Activated CD4-positive, CD25-positive, alpha-beta regulatory T cell treated with anti-CD3 and anti-CD28 coated beads, Interleukin-2, amount 50 U/mL, for 16 hours (primary cell): ENCODE results near the gene SETD7.
"Not testable (repeated sequence)": the region's sequence is repeated elsewhere in the genome, so short reads cannot be mapped to it uniquely, and the experiment has no call there.

Experiments used
- DNase-seq: peaks from one replicate; pipeline ENCODE4 v3.0.0-alpha.2; 2020; ENCODE audit warnings: low read depth, low spot score

Gene SETD7

DNA sequence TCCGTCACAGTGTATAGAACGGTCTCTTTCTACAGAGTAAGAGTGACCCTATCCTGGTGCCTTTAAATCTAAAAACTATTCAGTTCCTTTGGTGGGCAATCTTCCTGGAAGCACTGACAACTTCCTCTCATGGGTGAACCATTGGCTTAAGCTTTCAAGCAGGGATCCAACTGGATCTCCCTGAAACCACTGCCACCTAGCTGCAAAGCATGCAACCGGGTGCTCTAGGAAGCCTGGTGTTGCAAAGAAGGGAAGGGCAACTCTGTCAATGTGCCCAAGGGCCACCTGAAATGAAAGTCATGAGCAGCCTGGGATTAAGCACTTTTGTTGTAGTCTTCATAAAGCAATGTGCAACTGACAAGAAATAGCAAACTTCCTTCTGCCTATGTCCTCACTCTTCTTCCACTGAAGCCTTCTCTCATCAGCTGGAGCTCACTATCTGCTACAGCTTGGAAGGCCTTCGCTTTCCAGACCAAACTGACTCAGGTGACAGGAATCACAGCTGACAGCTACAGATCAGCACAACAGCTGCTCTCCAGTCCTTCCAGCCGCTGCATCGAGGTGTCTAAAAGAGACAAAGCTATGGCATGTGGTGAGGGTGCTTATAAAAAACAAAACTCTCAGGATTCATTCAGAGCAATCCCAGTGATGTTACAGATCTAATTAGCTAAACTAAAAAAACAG, 46.1 kb downstream of the SETD7 start:
- DNase-seq, result no peak

DNA sequence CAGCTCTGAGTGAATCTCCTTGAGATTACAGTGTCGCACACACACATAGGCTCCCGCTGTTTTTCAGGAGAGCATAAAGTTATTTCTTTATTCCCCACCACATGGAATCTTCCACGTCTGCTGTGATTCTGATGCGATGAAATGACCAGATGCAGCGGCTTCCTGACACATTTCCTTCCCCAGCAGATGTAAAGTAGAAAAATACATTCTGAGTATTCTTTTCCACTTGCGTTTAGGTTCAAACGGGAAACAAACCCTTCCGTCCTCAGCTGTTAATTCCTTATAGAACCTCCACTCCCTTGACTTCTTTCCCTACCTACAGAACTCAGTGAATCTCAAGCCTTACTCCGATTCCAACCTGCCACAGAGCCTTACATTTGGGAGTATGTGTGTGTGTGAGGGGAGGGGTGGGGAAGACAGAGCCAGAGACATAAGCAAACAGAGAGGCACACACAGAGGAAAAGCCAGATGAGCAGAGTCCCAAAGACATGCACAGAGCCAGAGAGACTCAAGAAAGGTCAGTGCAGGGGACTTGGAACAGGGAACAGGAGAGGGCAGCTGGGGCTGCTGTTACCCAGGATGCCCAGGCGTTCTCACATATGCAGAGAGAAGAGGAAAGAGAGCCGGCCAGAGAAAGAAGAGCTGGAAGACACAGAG, 47.3 kb downstream of the SETD7 start:
- no peak for DNase-seq

DNA sequence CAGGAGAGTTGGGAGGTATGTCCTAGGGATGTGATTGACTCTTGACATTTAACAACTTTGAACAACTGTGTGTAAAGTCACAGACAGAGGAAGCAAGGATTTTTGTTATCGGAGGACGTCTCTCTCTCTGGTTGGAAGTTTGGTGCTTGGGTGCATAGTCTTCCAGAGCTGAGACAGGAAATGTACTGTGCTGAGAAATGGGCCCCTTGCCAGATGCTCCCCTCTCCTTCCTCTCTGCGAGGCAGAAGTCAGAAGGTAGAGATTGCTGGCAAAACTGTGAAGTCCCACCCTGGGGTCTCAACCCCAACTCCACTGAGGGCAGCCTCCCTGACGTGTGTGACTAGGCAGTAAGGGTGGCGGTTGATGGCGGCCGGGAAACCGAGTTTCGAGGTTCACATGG, 49.2 kb downstream of the SETD7 start:
- no peak for DNase-seq

DNA sequence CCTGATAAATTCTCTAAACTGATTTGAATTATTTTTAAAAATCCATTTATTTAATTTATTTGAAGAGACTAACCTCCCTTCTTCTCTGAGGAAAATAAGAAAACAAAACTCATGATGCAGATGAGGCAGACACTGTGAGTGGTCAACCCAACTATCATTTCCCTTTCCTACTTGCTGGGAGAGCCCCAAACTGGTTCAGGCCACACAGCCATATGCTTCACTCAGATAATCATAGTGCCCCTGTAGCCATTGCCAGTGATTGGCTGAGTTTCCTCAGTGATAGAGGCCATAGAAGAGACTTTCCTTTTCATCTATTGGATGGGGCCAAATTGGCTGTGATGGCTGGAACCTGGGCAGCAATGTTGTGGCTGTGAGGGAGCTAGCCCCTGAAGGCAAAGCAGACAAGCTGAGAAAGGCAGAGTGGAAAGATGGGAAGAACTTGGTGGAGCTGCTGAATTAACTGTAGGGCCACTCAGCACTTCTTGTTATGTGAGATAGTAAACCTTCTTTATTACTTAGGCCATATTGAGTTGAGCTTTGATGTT, 52.3 kb downstream of the SETD7 start:
- DNase-seq, result no peak

DNA sequence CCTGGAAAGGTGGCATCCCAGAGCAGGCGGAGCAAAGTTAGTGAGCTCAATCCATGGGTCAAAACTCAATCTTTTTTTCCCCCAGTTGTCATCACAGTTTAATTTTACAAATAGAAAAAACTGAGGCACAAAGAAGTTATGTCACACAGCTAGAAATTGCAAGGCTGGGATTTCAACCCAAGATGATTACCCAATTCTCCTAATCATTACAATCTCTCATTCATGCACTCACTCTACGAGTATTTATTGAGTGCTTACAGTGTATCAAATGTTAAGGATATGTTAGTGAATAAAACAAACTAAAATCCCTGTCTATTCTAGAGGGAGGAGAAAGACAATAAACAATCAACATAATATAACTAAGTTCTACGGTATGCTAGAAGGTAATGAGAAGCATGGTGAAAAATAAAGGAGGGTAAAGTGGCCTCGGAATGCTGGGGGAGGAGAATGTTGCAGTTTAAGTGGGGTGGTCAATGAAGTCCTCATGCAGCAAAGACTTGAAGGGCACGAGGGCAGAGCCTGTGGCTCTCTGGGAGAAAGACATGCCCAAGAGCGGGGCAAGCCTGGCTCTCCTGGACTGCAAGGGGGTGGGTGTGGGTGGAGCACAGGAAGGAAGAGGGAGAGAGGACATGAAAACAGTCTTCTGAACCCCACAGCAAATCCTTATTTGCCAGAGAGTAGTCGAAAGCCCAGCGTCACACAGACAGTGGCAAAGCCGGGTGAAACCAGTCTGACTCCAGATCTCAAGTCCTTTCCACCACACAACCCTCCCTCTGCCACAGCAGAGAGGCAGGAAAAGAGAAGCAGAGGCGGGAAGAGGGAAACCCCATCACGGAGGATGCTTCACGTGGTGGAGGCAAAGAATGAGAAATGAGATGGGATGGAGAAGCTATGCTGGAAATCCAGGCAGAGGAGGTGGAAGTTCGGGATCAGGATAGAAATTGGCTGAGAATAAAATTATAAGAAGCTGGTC, 53.8 kb downstream of the SETD7 start:
- DNase-seq, result no peak

DNA sequence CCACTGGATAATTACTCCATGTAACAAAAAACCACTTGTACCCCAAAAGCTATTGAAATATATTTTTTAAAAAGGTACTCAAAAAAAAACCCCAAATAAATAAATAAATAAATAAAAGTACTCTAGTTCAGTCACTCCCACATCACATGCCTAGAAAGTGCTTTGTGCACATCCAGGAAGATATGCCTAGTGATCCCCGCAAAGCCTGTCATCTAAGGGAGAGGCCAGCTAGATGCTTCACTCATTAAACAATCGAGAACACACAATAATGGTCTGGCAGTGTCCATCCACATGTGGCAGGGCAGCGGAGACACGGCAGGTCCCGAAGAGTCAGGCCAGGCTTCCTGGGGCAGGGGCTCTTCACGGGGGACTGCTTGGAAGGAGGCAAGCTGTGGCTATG, 54.5 kb downstream of the SETD7 start:
- DNase-seq, result no peak

DNA sequence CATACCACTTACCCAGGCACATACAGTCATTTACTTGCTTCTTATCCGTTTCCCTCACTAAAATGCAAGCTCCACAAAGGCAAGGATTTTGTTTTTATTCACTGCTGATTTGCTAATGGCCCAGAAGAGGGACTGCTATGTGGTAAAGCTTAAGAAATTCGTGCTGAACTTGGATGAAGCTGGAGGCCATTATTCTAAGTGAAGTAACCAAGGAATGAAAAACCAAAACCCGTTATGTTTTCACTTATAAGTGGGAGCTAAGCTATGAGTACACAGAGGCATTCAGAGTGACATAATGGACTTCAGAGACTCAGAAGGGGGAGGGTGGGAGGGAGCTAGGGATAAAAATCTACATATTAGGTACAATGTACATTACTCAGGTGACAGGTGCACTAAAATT, 54.9 kb downstream of the SETD7 start:
- no peak for DNase-seq

DNA sequence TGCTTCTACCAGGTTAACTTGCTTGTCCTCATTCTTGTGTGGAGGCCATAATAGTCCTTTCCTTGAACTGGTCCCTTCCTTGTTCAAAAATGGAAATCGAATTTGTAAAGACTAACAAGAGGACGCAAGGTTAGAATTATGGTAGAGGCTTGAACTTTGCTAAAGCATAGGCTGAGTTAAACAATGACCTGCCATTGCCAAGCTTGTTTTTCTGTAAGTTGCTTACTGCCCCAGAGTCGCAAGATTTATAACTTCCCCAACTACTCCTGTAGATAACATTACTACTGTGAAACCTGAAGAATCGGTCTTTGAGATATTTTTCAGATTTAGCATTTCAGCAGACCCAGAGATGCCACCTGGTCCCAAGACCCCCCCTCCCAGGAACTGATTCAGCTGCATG, 56.8 kb downstream of the SETD7 start:
- DNase-seq, result no peak

DNA sequence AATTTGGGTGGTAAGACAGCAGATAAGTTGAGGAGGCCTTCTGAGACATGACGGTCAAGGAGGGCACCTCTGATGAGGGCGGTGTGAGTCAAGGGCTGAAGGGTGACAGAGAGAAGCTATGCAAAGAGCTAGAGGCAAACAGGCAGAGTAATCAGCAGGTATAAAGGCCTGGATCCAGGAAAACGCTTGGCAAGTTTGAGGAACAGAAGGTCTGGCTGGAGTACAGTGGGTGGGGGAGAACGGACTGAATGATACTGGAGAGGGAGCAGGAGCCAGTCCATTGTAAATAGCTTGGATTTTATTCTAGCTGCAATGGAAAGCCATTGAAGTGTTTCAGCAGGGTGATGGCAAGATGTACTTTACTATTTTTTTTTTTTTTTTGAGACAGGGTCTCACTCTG, 62.8 kb downstream of the SETD7 start:
- no peak for DNase-seq

DNA sequence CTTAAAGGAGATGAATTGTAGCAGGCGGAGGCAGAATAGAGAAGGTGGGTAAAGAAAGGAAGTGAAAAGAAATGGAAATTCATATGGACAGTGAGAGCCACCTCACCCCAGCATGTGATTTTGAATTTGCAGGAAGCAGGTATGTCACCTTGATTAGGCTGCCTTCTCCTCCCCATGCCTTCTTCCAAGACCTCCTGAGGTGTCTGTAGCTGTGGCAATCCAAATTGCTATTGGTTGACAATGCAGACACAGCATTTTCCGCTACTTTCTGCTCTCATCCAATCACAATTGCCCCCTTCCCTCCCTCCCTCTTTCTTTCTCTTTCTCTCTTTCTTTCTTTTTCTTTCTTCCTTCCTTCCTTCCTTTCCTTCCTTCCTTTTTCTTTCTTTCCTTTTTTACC, 63.6 kb downstream of the SETD7 start:
- DNase-seq, result no peak

DNA sequence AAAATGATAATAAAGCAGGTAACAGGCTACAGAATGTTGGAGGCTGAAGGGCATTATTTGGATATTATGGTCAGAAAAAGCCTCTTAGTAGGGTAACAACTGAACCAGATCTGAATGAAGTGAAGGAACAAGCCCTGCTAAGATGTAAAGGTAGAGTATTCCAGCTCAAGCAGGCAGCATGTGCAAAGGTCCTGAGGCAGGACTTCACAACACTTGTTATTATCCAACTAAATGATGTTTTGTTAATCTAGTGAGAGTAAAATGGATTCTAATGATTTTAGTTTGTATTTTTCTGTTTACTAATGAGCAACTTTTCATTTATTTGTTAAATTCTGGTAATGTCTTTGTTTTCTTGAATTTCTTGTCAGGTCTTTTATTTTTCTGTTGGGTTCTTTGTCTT, 66.4 kb downstream of the SETD7 start:
- no peak for DNase-seq

DNA sequence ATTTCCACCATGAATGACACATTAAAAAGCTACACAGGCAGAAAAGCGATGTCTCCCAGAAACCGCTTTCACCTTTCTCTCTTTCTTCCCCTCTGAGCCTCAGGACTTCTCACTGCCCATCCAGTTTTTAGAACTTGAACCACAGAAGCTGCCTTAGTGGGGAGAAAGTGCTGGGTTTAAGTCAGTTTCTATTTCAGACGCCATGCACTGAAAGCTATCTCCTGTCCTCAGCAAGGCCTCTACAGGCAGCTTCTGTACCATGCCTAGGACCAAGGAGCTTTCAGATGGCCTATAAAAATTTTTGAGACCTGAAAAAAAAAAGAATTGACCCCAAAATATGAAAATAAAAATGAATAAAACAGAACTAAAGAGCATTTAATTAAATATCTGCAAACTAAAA, 67.6 kb downstream of the SETD7 start:
- no peak for DNase-seq

DNA sequence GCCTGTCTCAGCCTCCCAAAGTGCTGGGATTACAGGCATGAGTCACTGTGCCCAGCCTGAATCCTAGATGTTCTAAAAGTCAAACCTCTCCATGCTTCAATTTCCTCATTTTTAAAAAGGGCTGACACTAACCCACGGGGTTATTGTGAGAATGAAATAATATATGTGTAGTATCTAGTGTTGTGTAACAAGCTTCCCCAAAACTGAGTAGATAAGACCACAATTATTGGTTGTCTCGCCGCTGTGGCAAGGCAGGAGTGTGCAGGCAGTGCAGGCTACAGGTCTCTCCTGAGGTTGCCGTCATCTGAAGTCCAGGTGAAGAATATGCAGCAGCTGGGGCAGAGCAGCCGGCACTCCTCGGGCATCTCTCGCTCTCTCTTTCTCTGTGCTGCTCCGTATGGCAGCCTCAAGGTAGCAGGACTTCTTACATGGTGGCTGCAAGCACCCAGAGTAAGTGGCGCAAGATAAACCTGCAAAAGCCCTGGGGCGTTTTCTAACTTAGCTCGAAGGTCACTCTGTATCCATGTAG, 71.2 kb downstream of the SETD7 start:
- DNase-seq, result no peak

DNA sequence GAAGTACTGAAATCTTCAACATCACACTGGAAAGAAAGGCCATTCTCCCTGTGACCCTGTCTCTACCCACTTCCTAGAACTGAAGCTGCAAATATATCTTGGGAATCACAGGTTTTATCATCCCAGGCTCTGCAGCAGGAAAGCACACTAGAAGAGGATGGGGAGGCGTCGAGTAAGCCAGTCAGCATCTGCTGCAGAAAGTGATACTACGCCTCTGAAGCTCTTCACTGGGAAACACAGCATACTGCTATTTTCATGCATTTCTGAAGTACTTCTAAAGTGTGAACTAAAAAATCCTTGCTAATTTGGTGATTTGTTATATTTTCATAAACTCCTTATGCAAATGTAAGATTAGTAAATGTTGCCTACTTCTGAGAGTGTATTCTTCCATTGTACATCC, 73.0 kb downstream of the SETD7 start:
- DNase-seq, result no peak

DNA sequence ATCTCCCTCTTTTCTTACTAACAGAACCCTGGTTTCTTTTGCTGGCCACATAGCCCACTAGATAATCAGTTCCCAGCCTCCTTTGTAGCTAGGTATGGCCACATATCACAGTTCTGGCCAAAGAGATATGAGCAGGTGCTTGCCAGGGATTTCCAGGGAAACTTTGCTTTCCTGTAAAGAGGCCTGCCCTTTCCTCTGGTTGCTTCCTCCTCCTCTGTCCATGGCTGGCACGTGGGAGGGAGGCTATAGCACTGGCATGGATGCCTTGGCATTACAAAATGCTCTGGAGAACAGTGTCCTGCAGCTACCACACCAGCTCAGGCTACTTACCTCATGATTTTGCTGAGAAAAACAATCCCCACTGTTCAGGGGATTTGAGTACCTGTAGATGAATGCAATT, 74.6 kb downstream of the SETD7 start:
- DNase-seq, result no peak

DNA sequence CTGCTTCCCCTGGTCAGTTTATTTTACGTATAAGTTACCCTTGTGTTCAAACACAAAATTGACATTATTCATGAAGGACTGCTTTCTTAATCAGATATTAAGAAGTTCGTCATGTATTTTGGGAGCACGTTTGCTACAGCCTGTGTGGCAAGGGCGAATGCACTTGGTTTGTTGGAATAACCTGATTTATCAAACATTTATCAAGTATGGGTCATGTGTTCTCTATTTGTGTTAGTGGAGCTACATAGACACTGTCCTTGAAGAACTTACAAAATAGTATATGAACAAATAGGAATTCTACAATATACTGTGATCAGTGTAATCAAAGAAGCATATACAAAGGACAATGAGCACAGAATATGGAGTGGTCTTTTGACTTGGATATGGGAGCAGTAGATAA, 79.7 kb downstream of the SETD7 start:
- DNase-seq, result no peak

DNA sequence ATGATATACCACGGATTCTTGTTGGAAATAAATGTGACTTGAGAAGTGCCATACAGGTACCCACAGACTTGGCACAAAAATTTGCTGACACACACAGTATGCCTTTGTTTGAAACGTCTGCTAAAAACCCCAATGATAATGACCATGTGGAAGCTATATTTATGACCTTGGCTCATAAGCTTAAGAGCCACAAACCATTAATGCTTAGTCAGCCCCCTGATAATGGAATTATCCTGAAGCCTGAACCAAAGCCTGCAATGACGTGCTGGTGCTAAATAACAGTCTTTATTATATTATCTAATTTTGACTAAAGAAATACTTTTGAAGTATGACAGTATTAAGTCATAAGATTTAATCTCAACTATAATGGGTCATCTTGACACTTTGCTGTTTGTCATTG, 83.2 kb downstream of the SETD7 start:
- no peak for DNase-seq

DNA sequence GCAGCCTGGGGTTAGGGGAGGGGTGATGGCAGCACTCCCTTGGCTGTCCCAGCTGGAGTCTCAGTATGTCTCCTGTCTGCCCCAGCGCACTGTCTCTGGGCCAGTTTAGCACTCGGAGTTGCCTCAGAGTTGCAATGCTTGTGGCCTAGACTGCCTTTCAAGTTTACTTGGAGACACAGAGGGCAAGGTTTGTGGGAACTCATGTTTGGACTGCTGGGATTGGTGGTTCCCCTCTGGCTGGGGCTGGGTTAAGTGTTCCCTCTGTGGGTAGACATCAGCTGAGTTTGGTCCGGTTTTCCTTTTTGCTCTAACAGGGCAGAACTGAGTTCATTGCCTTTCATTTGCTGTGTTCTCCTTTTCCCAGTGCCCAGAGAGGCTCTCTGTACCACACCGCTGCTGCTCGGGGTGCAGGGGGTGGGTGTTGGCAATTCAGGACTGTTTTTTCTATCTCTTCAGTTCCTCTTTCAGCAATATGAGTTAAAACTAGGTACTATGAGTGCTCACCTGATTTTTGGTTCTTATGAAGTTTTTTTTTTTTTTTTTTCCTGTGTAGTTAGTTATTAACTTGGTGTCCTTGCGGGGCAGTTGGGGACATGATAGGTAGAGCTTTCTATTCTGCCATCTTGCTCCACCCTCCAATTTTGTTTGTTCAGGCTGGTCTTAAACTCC, 84.9 kb downstream of the SETD7 start:
- no peak for DNase-seq

DNA sequence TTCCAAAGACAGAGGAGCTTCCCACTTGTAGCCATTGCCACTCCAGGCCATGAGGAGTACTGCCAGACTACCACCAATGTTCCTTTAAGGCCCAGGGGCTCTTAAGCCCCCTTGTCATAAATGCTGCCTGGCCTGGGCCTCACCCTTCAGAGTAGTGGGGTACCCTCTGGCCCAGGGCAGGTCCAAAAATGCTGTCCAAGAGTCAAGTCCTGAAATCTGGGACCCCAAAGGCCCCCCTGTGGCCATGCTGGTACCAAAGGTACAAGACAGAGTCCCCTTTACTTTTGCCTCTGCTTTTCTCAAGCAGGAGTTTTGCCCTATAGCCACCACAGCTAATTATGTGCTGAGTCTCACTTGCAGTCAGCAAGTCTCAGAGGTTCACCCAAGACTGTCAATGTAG, 85.7 kb downstream of the SETD7 start:
- DNase-seq, result no peak

DNA sequence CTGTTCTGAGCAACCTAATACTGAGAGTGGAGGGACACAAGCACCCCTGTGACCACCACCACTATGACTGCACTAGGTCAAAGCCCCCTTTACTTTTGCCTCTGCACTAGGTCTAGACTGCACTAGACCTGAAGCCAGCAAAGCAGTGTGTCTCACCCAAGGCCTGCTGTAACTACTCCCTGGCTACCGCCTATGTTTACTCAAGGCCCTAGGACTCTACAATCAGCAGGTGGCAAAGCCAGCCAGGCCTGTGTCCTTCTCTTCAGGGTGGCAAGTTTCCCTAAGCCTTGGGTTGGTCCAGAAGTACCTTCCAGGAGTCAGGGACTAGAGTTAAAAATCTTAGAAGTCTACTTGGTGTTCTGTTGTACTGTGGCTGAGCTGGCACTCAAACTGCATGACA, 86.2 kb downstream of the SETD7 start:
- DNase-seq, result no peak

DNA sequence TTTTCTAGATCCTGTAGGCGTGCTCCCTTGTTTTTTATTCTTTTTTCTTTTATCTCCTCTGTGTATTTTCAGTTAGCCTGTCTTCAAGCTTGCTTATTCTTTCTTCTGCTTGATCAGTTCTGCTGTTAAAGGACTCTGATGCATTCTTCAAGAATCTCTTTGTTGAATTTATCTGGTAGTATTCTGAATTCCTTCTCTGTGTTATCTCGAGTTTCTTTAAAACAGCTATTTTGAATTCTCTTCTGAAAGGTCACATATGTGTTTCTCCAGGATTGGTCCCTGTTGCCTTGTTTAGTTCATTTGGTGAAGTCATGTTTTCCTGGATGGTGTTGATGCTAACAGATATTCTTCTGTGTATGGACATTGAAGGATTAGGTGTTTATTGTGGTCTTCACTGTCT, 86.8 kb downstream of the SETD7 start:
- DNase-seq, result no peak

DNA sequence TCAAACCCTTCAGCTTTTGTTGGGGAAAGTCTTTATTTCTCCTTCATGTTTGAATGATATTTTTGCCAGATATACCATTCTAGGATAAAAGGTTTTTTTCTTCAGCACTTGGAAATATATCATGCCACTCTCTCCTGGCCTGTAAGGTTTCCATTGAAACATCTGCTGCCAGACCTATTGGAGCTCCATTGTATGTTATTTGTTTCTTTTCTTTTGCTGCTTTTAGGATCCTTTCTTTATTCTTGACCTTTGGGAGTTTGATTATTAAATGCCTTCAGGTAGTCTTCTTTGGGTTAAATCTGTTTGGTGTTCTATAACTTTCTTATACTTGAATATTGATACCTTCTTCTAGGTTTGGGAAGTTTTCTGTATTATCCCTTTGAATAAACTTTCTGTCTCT, 87.3 kb downstream of the SETD7 start:
- not testable (repeated sequence) for DNase-seq
